Trophoblast cell (in vitro differentiated cells and primary cell): ENCODE measurements around the gene SULF2.

Experiments
- DNase-seq, 2 donors: peaks; one replicate each; pipeline ENCODE4 v3.0.0-alpha.2; 2016
- H2AFZ ChIP-seq: 2 replicates; pipeline ENCODE4 v1.6.1; 2013; ENCODE audit warnings: low read length, moderate library complexity, mild to moderate bottlenecking; ENCODE audit not compliant: insufficient read depth, poor library complexity
- H2AK5ac ChIP-seq: 2 replicates; pipeline ENCODE4 v1.6.1; 2013; ENCODE audit warnings: mild to moderate bottlenecking, low read length
- H2BK120ac ChIP-seq: 2 replicates; pipeline ENCODE4 v1.6.1; 2013; ENCODE audit warnings: low read length, mild to moderate bottlenecking, moderate library complexity; ENCODE audit not compliant: insufficient read depth, poor library complexity
- H2BK12ac ChIP-seq: 2 replicates; pipeline ENCODE4 v1.6.1; 2013; ENCODE audit warnings: mild to moderate bottlenecking, low read length, moderate library complexity
- H2BK5ac ChIP-seq: 2 replicates; pipeline ENCODE4 v1.6.1; 2013; ENCODE audit warnings: low read length, low read depth, moderate library complexity, mild to moderate bottlenecking; ENCODE audit not compliant: poor library complexity
- H3K14ac ChIP-seq: 2 replicates; pipeline ENCODE4 v1.6.1; 2013; ENCODE audit warnings: mild to moderate bottlenecking, low read length
- H3K18ac ChIP-seq: 2 replicates; pipeline ENCODE4 v1.6.1; 2013; ENCODE audit warnings: mild to moderate bottlenecking, low read length
- H3K23ac ChIP-seq: 2 replicates; pipeline ENCODE4 v1.6.1; 2013; ENCODE audit warnings: low read length
- H3K27ac ChIP-seq: 2 replicates; pipeline ENCODE4 v1.5.1; 2013; ENCODE audit warnings: low read depth, mild to moderate bottlenecking, inconsistent platforms, low read length, moderate library complexity
- H3K27me3 ChIP-seq: 2 replicates; pipeline ENCODE4 v1.6.1; 2013; ENCODE audit warnings: inconsistent platforms, mild to moderate bottlenecking, low read length, moderate library complexity; ENCODE audit not compliant: insufficient read depth
- H3K36me3 ChIP-seq, 2 experiments: 1 replicate in 1 of 2; 2 replicates in 1 of 2; pipeline ENCODE4 v1.6.1; 2013; ENCODE audit warnings: low read length in 2 of 2, mild to moderate bottlenecking in 2 of 2, moderate library complexity in 1 of 2; ENCODE audit not compliant: insufficient read depth in 2 of 2, control insufficient read depth in 1 of 2
- H3K4ac ChIP-seq: 2 replicates; pipeline ENCODE4 v1.6.1; 2013; ENCODE audit warnings: low read depth, mild to moderate bottlenecking, low read length, moderate library complexity
- H3K4me1 ChIP-seq, 2 experiments: 1 replicate in 1 of 2; 2 replicates in 1 of 2; pipeline ENCODE4 v1.6.1; 2013; ENCODE audit warnings: low read length in 2 of 2, mild to moderate bottlenecking in 2 of 2, moderate library complexity in 1 of 2; ENCODE audit not compliant: insufficient read depth in 2 of 2, control insufficient read depth in 1 of 2
- H3K4me2 ChIP-seq: 2 replicates; pipeline ENCODE4 v1.6.1; 2013; ENCODE audit warnings: inconsistent platforms, mild to moderate bottlenecking, low read length, moderate library complexity
- H3K4me3 ChIP-seq: 2 replicates; pipeline ENCODE4 v1.5.1; 2013; ENCODE audit warnings: mild to moderate bottlenecking, low read depth, low read length, inconsistent platforms
- H3K79me1 ChIP-seq: one replicate; pipeline ENCODE4 v1.6.1; 2013; ENCODE audit warnings: low read length
- H3K79me2 ChIP-seq: 2 replicates; pipeline ENCODE4 v1.6.1; 2013; ENCODE audit warnings: low read length, mild to moderate bottlenecking; ENCODE audit not compliant: control insufficient read depth, insufficient read depth, poor library complexity
- H3K9ac ChIP-seq: 2 replicates; pipeline ENCODE4 v1.6.1; 2013; ENCODE audit warnings: mild to moderate bottlenecking, low read length
- H3K9me3 ChIP-seq: 2 replicates; pipeline ENCODE4 v1.6.1; 2013; ENCODE audit warnings: low read depth, mild to moderate bottlenecking, control low read depth, inconsistent platforms, low read length; ENCODE audit not compliant: insufficient read depth
- H4K12ac ChIP-seq: 2 replicates; pipeline ENCODE4 v1.6.1; 2013; ENCODE audit warnings: low read depth, mild to moderate bottlenecking, low read length, moderate library complexity
- H4K8ac ChIP-seq: 2 replicates; pipeline ENCODE4 v1.6.1; 2013; ENCODE audit warnings: low read depth, mild to moderate bottlenecking, low read length, moderate library complexity
- H4K91ac ChIP-seq: one replicate; pipeline ENCODE4 v1.6.1; 2013; ENCODE audit warnings: low read depth, mild to moderate bottlenecking, low read length, moderate library complexity
- WGBS: extraction: QIAGEN DNeasy Blood & Tissue Kit; methylation state at CpG from one replicate; pipeline ENCODE4 v1.1.7; 2013; ENCODE audit warnings: missing lambda C conversion rate; ENCODE audit not compliant: insufficient read length, insufficient coverage; ENCODE audit errors: extremely low coverage; 5-methylcytosine and 5-hydroxymethylcytosine counted together

SULF2 gene

GRCh38 chr20:47666304-47666703 is 119.0 kb downstream of the SULF2 start:
- Histone ChIP-seq H2AK5ac (peak overlapping the region; percentile 27), H3K27ac (no peak overlapping the region), H4K12ac (peak overlapping the region; percentile 11), H2BK5ac (no peak overlapping the region), H3K18ac (no peak overlapping the region), H3K23ac (no peak overlapping the region), H3K36me3 (peaks cover 31 to 35% of the 10 kb centered on the region in 2 experiments), H3K79me2 (peaks cover 1% of the 10 kb centered on the region), H3K27me3 (no peaks in the 10 kb centered on the region), H3K4ac (no peak overlapping the region), H3K79me1 (peaks cover 7% of the 10 kb centered on the region), H3K4me2 (no peak overlapping the region), H2BK120ac (peak overlapping the region; percentile 21), H3K14ac (peak overlapping the region; percentile 11), H2BK12ac (peak overlapping the region; percentile 66), H3K9ac (no peak overlapping the region), H3K9me3 (peaks cover 3% of the 10 kb centered on the region), H3K4me3 (no peak overlapping the region), H4K91ac (peak overlapping the region; percentile 5), H3K4me1 (peaks cover 13 to 18% of the 10 kb centered on the region in 2 experiments), H4K8ac (no peak overlapping the region), H2AFZ (no peak overlapping the region)
- WGBS, result no CpG with 5 or more reads among the region's 19 CpGs
- no peak for DNase-seq

- Histone ChIP-seq H4K91ac (peak overlapping the region; percentile 64), H3K27ac (peak overlapping the region; percentile 63), H4K12ac (peak overlapping the region; percentile 26), H3K79me1 (peaks cover 7% of the 10 kb centered on the region), H3K4ac (peak overlapping the region; percentile 14), H3K9ac (no peak overlapping the region), H3K14ac (peak overlapping the region; percentile 25), H3K18ac (peak overlapping the region; percentile 9), H3K23ac (no peak overlapping the region), H2AFZ (no peak overlapping the region), H2BK5ac (peak overlapping the region; percentile 35), H2BK12ac (peak overlapping the region; percentile 4), H3K4me3 (no peak overlapping the region), H3K4me2 (no peak overlapping the region), H2AK5ac (peak overlapping the region; percentile 51), H3K79me2 (peaks cover 1% of the 10 kb centered on the region), H3K36me3 (peaks cover 38 to 42% of the 10 kb centered on the region in 2 experiments), H3K27me3 (no peaks in the 10 kb centered on the region), H4K8ac (peak overlapping the region; percentile 69), H3K4me1 (peaks cover 13 to 18% of the 10 kb centered on the region in 2 experiments), H3K9me3 (peaks cover 3% of the 10 kb centered on the region), H2BK120ac (peak overlapping the region; percentile 44)
- peak; percentile 32 to 42 for DNase-seq
- WGBS, result no CpG with 5 or more reads among the region's 27 CpGs
These were observed 119.9 kb downstream of the SULF2 start for GRCh38 chr20:47665221-47665991.

DNA sequence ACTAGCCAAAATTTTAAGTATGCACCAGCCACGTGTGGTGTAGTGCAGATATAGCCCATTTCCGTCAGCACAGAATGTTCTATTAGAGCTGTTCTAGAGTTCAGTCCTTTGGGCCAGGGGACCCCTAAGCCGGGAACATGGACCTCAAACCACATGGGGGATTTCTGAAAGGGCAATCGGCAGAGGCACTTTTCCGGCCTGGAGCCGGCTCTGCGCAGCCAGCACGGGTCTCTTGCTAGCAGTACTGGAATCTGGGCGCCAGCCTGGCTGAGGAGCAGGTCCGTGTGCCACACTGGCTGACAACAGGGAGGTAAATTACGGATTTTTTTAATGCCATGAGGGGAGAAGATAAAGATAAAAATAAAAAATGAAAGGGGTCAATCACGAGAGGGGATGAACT is 120.5 kb downstream of the SULF2 start:
- peak overlapping the region; percentile 35 for H2BK5ac ChIP-seq
- no peak overlapping the region for H2BK12ac ChIP-seq
- H4K91ac ChIP-seq, result peak overlapping the region; percentile 83
- no peak overlapping the region for H3K18ac ChIP-seq
- peak overlapping the region; percentile 39 for H2BK120ac ChIP-seq
- H3K79me1 ChIP-seq, result peaks cover 7% of the 10 kb centered on the region
- peak overlapping the region; percentile 63 for H3K27ac ChIP-seq
- H3K4me2 ChIP-seq, result no peak overlapping the region
- no peak overlapping the region for H2AFZ ChIP-seq
- H3K27me3 ChIP-seq, result no peaks in the 10 kb centered on the region
- no peak overlapping the region for H3K4ac ChIP-seq
- H3K9ac ChIP-seq, result no peak overlapping the region
- H3K4me1 ChIP-seq, result peaks cover 13 to 18% of the 10 kb centered on the region in 2 experiments
- peaks cover 1% of the 10 kb centered on the region for H3K79me2 ChIP-seq
- peak overlapping the region; percentile 25 for H4K8ac ChIP-seq
- peaks cover 3% of the 10 kb centered on the region for H3K9me3 ChIP-seq
- no peak overlapping the region for H3K14ac ChIP-seq
- no CpG with 5 or more reads among the region's 12 CpGs for WGBS
- H3K4me3 ChIP-seq, result no peak overlapping the region
- peaks cover 40 to 47% of the 10 kb centered on the region in 2 experiments for H3K36me3 ChIP-seq
- DNase-seq, result no peak
- H2AK5ac ChIP-seq, result no peak overlapping the region
- no peak overlapping the region for H3K23ac ChIP-seq
- no peak overlapping the region for H4K12ac ChIP-seq

DNA sequence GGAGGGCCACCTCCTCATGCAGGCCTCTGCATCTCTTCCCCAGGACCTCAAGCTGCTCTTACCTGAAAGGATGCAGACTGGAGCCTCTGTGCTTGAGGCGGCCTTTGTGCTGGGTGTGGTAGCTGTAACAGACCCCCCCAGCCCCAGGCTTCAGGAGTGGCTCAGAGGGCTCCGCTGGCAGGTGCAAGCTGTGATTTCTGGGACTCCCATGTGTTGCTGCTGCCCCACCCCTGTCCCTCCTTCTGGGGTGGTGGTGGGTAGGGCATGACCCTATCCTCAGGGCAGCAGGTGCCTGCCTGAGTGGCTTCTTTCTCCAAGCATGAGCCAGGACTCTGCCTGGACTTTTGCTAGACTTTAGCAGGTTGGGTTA is 121.2 kb downstream of the SULF2 start:
- Histone ChIP-seq H4K91ac (peak overlapping the region; percentile 3), H3K4me3 (no peak overlapping the region), H4K12ac (no peak overlapping the region), H2BK12ac (no peak overlapping the region), H3K27ac (no peak overlapping the region), H3K9me3 (peaks cover 3% of the 10 kb centered on the region), H3K4me2 (no peak overlapping the region), H3K79me2 (peaks cover 1% of the 10 kb centered on the region), H3K14ac (no peak overlapping the region), H2AK5ac (no peak overlapping the region), H3K23ac (no peak overlapping the region), H3K79me1 (peaks cover 7% of the 10 kb centered on the region), H3K9ac (no peak overlapping the region), H3K4me1 (peaks cover 13 to 18% of the 10 kb centered on the region in 2 experiments), H2BK120ac (no peak overlapping the region), H3K27me3 (no peaks in the 10 kb centered on the region), H2BK5ac (no peak overlapping the region), H3K36me3 (peaks cover 40 to 52% of the 10 kb centered on the region in 2 experiments), H3K4ac (no peak overlapping the region), H2AFZ (no peak overlapping the region), H3K18ac (no peak overlapping the region), H4K8ac (no peak overlapping the region)
- no CpG with 5 or more reads among the region's 2 CpGs for WGBS
- no peak for DNase-seq
